DMS79 (cell line): Measurements from ENCODE around the gene TCIRG1.
A peak's percentile ranks its signal among the peaks of the same experiment; 100 is the strongest.

Experiments
- DNase-seq: peaks from one replicate; lab custom pipeline; 2025; lab: John Stamatoyannopoulos, UW

The TCIRG1 gene

DNA sequence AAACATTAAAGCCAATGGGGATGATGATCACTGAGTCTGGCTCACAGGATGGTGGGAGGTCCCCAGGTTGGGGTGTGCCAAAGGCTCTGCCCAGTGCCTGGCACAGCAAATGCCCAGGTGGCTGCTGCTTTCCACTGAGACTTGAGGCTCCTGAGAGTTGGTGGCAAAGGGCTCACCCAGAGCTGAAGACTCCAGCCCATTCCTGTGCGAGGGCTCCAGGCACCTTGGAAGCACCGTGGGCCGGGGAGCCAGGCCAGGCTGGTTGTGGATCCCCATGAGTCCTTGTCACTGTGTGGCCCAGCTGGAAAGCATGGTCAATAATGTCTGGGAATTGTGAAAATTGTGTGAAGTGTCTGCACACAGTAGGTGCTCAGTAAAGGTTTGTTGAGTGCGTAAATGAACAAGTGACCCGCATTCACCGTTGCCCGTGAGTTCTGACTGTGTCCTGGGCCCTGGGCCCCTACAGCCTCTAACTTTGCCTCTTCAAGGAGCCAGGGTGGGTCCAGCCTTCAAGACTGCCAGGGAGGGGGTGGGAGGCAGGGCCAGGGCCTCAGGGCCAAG is 32.1 kb upstream of the TCIRG1 start:
- no peak for DNase-seq

DNA sequence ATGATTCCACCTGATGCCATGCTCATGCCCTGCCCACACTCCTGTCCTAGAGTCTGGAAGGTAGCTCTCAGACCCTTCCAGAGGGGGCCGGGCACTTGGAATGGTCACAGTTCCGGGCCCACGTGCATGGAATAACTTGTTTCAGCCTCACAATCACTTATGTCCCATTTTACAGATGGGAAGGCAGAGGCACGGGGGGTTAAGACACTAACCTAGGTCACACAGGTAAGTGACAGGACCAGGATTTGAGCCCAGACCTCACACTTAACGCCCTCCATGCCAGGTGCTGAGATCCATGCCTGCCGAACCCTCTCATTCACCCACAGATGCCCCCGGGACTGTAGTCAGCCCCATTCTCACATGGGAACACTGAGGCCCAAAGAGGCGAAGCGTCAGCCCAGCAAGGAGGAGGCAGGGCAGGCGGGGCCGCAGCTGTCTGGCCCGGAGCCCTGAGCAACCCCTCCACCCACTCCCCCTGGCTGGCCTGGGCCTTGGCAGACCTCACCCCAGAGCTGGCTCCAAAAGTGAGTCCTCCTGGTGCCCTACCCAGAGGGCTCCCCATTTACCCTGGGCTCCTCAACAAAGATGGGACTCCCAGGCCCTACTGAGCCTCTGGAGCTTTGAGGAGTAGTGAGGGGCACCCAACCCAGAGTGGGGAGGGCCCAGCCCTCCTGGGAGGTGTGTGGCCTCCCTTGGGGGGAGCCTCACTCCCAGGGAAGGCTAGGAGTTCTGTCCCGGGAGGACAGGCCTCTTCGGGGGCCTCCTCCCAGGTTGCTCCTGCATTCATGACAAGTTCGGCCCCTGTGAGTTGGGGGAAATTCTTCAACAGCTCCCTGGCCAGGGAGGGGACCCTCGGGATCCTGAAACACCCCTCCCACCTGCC is 31.1 kb upstream of the TCIRG1 start:
- no peak for DNase-seq

DNA sequence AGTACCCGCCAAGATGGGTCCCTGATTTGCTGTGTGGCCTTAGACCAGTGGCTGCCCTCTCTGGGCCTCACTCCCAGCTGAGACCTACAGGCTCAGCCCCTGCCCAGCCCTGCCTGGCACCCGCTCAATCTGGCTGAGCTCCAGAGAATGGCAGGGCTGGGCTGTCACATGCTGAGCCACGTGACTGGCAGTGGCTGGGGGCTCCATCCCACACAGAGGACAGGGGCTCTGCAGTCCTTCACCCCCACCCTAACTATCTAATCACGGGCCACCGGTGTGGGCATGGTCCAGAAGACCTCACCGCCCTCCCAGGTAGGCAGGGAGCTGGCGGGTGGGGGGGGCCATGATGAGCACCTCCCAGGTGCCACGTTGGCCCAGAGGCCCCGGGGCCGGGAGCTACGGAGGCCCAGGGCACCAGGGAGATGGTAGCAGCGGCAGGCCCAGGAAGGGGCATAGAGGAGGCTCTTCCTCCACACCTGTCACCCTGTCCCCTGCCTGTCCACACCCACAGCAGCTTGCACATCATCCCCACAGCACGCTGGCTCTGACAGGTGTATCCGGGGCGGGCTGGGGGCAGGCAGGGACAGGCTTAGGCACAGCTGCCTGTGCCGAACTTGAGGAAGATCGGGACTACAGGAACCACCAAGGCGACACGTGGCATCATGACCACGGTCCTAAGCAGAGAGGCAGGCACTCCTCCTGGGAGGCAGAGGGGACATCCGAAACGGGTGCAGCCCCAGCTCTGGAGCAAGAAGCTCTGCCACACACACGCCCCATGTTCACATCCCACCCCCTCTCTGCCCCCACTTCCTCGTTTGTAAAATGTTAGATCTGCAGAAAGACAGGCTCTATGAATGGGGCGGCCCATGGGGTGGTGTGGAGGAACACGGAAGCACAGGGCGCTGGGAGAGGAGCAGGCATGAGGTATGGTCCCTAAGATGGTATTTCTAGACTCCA is 30.2 kb upstream of the TCIRG1 start:
- DNase-seq: no peak

DNA sequence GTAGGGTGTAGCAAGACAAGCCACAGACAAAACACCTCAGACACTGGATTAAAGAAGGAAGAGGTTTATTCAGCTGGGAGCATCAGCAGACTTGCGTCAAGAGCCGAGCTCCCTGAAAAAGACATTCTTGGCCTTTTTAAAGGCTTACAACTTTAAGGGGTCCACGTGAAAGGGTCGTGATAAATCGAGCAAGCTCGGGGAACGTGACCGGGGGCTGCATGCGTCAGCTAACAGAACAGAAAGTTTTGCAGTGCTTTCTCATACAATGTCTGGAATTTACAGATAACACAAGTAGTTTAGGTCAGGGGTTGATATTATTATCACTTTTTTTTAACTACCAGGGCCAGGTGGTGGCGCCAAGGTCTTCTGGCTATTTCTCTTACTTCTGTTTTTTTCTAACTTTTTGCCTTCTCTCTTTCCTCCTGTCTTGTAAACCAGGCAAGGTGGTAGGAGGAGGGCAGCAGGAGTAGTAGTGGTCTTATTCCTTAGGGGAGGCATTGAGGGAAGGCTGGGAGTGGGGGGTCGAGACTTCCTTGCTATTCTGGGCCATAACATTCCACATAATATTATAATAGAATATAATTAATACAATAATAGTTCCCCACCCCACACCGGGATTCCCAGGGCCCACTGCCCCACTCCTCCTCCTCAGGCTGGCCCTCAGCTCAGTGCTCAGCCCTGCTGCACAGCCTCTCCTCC is 29.3 kb upstream of the TCIRG1 start:
- no peak for DNase-seq

DNA sequence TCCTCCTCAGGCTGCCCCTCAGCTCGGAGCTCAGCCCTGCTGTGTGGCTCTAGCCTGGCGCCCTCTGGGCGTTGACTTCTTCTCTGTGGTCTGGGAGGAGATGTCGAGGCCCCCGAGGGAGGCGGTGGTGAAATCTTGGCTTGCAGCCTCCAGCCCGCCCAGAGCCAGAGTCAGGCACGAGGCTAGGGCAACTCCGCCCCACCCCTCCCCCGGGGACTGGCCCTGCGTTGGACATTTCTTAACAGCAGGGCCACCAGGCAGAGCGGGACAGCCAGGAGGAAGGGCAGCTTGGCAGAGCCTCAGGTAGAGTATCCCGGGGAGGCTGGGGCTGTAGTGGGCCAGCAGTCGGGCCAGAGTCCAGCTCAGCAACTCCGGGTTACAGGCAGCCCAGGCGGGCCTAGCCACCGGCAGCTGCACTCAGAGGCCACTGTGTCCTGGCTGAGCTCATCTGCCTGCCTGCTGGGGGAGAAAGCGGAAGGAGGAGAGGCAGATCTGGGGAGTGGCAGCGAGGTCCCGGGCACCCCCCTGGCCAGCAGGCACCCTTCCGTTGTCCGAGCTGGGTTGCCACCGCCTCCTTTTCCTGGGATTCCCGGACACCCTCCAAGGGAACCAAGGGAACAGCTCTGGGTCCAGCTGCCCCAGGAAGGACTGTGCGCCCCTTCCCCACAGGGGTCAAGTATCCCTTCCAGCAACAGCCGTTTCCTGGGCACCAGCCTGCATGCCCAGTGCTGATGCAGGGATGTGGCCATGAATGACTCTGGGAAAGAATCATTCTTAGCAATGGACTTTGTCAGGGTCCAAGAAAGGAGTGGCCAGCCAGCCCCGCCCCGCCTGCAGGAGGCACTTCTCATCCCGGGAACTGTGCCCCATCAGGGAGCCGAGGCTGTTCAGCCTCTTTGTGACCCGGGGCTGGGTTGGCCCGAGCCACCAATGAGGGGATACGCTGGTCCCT is 28.5 kb upstream of the TCIRG1 start, which contains the start of gene ALDH3B1:
Gene ALDH3B1, plus strand, starts transcription at position 238 of the 952 bp plus-strand sequence. CDS start 4,971 bp downstream, outside the sequence.
- no peak for DNase-seq

DNA sequence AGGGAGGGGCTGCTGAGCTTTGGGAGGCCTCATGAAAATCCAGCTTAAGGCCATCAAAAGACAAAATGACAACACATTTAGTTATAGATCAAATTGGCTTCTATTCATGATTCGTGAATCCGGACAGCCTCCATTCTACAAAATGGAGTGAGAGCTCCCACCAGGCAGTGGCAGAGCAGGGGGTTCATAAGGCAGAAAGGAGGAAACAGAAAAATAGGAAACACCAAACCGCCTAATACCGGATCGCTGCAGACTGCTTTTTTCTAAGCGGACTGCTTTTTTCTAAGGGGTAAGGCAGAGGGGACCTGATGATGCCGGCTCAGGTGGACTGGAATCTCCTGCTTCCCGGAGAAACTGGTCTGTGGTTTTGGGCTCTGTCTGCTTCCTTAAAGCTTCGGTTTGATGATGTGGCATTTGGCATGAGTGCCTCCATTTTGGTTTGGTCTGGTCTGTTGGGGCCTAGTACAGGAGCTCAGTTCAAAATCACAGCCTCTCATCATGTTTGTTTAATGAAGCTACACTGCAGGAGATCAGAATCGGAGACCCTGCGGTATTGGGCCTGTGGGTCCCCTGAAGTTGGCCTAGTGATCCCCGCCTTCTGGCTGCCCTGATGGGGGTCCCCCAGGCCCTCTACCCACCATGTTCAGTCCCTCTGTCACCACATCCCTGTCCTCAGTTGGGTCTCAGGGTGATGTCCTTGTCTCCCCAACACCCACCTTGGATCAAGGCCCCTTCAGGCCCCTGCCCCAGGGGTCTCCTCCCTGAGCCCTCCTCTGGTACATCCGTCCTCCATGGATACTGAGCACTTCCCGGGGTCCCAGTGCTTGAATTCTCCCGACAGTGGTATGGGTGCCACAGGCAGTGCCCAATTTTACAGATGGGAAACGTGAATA is 27.5 kb upstream of the TCIRG1 start:
- DNase-seq: no peak

DNA sequence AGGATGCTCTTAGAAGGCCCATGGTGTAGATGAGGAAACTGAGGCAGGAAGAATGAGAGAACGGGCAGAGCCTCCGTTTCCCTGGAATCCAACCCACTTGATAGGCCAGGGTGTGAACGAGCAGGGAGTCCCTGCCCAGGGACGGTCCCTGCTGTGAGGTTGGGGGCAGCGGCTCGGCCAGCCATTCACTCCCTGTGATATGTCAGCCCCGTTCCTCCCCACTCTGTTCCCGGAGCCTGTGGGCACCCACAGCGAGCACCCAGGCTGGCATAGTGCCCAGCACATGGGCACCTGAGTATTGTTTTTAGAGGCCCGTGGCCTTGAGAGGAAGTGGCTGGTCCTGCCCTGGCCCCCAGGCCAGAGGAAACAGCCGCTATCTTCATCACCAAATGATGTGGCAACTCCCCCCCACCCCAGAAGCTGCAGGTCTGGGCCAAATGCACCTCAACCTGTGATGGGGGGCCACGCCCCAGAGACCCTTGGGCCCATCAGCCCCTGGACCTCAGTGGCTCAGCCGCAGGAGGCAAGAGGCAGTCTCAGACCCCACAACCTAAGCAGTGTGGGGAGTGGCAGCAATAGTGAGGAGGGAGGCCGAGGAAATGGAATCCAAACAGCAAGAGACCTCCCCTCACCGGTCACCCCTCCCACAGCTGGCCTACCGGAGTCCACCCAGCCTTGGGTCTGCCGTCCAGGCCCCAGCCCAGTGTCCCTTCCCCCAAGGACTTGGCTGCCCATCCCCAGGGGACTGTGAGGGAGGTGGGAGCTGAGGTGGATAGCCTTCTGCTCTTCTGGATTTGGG is 26.6 kb upstream of the TCIRG1 start:
- DNase-seq: no peak

DNA sequence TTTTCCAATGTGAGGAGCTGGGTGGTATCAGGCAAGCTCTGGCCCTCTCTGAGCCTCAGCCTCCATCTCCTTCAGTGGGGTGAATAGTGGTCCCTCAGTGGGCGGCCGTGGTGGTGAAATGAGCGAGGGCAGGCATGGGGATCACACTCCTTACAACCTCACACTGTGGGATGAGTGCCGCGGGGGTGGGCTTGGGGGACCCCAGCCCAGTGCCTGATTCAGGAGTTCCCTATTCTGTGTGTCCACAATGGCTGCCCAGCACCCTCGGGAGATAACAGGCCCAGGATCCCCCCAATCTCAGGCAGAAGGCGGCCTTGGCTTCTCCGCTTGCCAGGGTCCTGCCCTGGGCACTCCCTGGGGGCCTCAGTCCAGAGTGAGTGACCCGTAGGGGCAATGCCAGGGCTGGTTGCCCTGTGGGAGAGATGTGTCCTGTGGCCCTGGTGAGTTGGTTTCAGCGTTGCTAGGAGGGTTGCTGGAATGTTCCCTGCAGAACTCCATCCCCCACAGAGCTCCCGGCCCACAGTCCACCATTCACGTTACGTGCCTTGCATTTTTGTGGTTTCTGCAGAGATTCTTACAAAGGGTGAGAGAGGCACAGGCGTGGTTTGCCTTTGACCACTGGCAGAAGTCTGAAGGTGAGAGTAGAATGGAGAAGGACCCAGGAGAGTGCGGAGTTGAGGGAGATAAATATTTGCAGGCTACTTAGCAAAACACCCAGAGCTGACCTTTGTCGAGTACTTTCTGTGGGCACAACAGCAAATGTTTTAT is 25.8 kb upstream of the TCIRG1 start:
- DNase-seq: no peak

DNA sequence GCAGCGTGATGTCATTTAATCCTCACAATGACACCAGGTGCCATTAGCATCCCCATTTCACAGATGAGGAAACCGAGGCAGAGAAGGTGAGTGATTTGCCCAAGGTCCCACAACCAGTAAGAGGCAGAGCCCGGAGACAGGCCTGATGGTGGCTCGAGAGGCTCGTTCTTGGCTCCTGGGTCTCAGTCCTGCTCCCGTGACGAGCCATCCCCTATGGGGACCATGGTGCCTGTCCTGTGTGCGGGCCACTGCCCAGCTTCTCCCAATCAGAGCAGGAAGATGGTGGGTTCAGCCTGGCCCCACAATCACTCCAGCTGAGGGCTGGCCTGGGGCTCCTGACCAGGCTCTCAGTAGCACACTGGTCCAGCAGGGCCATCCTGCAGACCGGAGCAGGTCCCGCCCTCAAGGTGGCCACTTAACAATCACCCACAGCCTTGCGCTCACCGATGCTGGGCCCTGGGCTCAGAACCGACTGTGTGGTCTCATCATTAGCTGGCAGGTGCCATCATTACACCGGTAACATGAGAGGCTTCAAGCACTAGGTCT is 25.1 kb upstream of the TCIRG1 start:
- DNase-seq: no peak

DNA sequence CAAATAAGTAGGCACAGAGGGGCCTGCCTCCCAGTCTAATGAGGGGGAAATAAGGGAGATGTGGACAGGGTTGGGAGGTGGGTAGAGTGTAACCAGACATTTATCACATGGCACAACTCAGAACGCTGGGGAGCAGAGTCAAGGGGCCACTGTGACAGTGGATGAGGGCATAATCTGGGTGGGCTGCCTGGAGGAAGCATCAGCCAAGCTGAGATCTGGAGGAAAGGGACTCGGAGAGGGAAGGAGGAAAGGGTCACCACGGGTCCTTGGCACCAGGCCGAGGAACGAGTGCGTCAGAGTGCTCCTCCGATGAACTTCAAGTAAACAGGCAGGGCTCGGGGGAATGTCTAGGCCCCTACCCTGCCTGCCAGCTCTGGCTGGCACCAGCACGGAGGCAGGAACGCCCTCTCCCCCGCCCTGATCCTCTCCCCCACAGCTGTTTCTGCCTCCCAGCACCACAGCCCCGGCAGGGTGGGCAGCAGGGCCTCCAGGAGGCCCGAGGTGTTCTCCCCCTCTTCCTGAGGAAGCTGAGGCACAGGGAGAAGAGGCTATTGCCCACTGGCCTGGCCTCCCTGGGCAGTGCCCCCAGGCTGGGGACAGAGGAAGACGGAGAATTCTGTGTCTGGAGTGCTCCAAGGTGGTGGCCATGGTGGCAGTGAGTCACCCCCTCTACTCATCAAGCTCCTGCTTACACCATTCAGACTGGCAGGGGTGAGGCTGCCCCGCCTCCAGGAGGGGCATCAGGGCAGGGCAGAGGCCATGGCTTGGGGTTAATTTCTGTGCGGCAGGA is 24.5 kb upstream of the TCIRG1 start:
- DNase-seq: peak; percentile 17

DNA sequence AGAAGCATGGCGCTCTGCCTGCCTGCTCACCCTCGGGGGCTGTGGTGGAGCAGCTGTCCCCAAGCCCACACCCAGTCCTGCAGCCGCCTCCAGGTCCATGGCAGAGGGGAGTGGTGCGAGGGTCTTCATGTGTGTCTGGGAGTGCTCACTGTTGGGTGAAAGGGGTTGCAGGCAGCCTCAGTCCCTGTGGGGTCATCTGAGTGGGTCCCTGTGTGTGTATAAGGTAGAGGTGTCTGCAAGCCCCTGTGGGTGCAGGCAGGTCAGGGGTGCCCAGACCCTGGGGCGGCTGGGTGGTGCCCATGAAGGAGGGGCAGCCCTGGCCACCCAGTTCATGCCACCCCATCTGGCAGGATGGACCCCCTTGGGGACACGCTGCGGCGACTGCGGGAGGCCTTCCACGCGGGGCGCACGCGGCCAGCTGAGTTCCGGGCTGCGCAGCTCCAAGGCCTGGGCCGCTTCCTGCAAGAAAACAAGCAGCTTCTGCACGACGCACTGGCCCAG is 23.8 kb upstream of the TCIRG1 start:
- DNase-seq: no peak

DNA sequence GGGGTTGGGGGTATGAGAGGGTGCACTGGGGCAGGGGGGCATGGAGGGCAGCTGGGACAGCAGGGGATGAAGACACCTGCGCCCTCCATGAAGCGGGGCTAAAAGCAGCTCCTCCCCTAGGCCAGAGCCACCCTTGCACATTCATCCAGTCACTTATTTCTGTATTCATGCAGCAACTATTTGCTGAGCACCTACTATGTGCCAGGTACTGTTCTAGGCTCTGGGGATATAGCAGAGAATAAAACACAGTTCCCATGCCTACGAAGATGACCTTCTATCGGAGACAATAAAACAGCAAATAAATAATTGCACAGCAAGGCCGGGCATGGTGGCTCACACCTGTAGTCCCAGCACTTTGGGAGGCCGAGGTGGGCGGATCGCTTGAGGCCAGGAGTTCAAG is 23.4 kb upstream of the TCIRG1 start:
- DNase-seq: no peak

DNA sequence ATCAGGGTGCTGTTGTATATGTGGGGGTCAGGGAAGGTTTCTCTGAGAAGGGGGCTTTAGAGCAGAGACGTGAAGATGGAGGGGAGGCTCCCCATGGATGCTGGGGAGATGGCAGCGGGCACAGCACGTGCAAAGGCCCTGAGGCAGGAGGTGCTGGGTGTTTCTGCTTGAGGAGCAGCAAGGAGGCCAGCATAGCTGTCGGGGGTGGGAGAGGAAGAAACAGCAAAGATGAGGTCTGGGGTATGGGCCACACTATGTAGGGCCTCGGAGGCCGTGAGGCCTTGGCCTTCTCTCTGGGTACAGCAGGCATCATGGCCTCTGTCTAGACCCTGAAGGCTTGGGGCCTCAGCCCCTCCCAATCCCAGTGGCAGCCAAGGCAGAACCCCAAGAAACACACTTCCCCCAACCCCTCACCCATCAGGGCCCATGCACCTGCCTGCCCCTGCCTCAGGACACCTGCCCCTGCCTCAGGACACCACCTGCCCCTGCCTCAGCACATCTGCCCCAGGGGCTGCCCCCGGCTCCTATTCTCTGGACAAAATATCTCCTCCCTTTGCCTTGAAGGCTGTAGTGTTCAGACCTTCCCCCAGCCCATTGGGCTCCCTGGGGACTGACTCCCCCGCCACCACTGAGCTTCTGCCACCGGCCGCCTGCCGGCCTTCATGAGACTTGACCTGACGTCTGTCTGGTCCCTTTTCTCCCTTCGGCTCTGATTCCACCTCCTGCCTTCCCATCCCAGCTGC is 22.5 kb upstream of the TCIRG1 start:
- no peak for DNase-seq

DNA sequence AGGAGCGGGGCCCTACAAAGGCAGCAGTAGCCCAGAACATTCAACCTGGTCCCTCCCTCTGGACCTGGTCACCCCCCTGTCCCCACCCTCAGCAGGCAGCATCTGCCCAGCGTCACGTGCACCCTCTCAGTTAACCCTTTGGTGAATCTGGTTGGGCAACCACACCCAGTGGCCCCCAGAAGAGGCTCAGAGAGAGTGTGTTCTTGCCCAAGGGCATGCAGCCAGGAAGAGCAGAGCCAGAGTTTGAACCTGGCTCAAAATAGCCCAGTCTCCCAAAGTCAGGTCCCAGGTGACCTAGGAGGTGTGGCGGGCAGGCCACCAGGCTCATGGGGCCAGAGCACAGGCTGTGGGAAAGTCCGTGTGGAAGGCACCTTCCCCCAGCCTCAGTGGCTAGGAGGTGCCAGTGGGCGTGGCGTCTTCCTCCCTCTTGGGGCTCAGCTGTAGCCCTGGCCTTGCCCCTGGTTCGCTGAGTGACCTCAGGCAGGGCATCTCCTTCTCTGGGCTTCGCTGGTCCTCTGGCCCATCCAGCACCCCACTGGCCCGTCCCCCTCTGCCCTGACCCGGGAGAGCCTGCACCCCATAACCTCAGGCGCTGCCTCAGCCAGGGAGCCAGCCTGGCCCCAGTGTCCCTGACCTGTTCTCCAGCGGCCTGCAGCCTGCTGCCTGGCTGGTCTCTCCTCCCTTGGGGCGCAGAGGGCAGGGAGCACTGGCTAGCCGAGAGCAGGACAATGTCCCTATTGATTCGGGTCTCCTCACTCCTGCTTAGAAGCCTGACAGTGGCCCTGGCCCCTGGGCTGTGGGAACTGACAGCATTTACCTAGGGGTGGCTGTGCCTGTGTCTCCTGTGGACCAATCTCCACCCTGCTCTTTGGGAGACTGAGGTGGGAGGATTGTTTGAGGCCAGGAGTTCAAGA is 21.7 kb upstream of the TCIRG1 start:
- DNase-seq: no peak
